Astrocyte of the hippocampus (primary cell): ENCODE results near the gene KERA.
A peak's percentile ranks its signal among the peaks of the same experiment; 100 is the strongest.

ENCODE experiments used
- DNase-seq: peaks from one replicate; pipeline ENCODE4 v3.0.0; 2011; ENCODE audit warnings: low read depth, low spot score

The KERA gene

GRCh38 chr12:91009319-91009950 lies 48.4 kb downstream of the KERA start:
- DNase-seq: peak; percentile 62

DNA sequence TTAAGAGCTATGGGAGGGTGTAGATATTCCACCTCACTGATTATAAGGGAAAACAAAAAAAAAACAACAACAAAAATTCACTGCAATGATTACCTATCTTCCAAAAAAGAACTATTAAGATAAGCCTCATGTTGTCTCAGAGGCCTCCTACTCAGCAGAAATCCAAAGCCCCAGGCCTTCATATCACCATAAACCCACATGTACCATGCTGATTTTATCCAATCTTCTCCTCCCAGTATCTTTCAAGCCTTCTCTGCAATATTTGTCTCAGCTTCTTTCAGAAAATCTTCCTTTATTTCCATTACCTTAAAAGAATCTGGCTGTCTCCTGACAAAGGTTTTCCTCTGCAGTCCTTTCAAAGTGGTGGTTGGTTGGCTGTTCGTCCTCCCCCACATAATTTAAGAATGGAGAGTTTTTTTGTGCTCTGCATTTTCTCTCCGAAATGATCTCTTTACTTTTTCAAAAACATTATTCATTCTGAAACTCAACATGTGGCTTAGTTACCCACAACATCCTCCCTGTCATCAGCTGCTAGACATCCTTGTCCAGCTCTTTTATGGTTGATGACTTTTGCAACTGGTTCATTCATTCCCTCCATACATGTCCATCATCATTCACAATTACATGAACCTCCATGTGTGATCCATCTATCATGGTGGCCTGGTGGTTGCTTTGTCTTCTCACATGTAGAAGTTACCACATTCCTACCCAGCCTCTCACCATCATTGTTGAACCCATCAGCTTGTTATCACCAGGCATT lies 50.1 kb downstream of the KERA start:
- DNase-seq: no peak

DNA sequence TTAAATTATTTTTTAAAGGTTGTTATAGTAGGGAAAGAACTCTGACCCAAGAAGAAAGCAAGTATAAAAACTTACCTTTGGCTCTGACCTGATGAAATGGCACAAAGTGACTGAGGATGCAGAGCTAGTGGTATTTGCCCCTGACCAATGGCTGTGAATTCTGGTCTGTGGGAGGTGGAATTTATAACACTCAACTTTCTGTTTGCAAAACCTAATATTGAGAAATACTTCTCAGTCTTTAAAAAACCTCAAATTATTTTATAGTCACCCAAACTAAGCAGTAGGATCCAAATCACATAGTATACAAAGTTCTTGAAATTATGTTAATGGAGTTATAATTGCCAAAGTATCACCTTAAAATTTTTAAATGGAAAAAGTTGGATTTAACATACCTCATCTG lies 53.0 kb downstream of the KERA start, which contains the start of gene EPYC:
Gene EPYC (minus strand): TSS at position 101 of the 400 bp plus-strand sequence. CDS start 2,407 bp downstream, outside the sequence.
- no peak for DNase-seq

GRCh38 chr12:91003737-91004136 lies 54.1 kb downstream of the KERA start:
- DNase-seq: no peak

DNA sequence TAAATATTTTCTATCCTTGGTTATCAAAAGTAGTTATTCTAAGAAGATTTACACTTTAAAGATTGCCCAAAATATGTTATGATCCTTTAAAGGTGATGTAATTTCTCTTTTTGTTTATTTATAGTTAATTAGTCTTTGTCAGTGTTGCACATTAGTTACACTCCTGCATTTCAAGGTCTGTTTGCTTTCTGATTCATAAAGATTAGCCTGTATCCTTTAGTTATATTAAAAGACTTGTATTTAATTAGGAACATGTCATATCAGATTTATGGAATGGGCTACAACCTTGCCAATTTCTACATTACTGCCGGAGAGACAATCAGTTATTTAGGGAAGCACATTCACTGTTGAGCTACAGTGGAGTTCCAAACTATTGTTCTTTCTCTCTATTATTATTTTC lies 56.5 kb downstream of the KERA start:
- DNase-seq: no peak
